T-cell (primary cell): ENCODE results near the gene RPTOR. TPM values are rescaled to one million over a fixed set of nuclear protein-coding genes. Genes with fewer than 3 reads are reported as not detected.

Experiments
- ATAC-seq, 4 experiments: fragments of 200-7000 bp in 3 of 4; fragments of 150-1000 bp in 1 of 4; cut with Tn5 transposase; replicated peaks in 1 of 4; 1 replicate in 3 of 4; 2 replicates in 1 of 4; pipeline ENCODE4 v1.10.0; 2021; ENCODE audit warnings: moderate library complexity in 3 of 4, mild to moderate bottlenecking in 2 of 4, moderate number of reproducible peaks in 1 of 4
- CTCF ChIA-PET, 2 donors: fragments of 300-600 bp; sonication (Branson Sonifier 250); formaldehyde crosslinking; loops; one replicate each; lab custom pipeline; 2022; ENCODE audit warnings: antibody characterized with exemption in 2 of 2; lab: Charles Lee
- POLR2A ChIA-PET, 2 donors: fragments of 300-600 bp; sonication (Branson Sonifier 250); formaldehyde crosslinking; loops; one replicate each; lab custom pipeline; 2022; ENCODE audit warnings: antibody characterized with exemption in 2 of 2; lab: Charles Lee
- DNase-seq, 35 experiments: peaks; one replicate each; pipeline versions ENCODE4 v3.0.0 to v3.0.0-alpha.2; 2013 to 2023
- H3K27ac ChIP-seq: one replicate; pipeline ENCODE4 v1.5.1; 2013; ENCODE audit warnings: low read length
- H3K27me3 ChIP-seq, 2 experiments: replicated peaks in 1 of 2; 1 replicate in 1 of 2; 2 replicates in 1 of 2; pipeline versions ENCODE4 v1.6.1 to v1.7.0; 2013; ENCODE audit warnings: low read length in 1 of 2, mixed read lengths in 1 of 2; ENCODE audit not compliant: control insufficient read depth in 2 of 2, insufficient read depth in 2 of 2; ENCODE audit errors: extremely low read depth in 1 of 2
- H3K36me3 ChIP-seq, 2 donors: 1 replicate in 1 of 2; 2 replicates in 1 of 2; pipeline versions ENCODE4 v1.6.1 to v1.7.0; 2013; ENCODE audit warnings: low read length in 1 of 2; ENCODE audit not compliant: control insufficient read depth in 2 of 2, insufficient read depth in 1 of 2; ENCODE audit errors: extremely low read depth in 1 of 2
- H3K4me1 ChIP-seq, 2 experiments: 1 replicate in 1 of 2; 2 replicates in 1 of 2; pipeline versions ENCODE4 v1.6.1 to v1.7.0; 2013; ENCODE audit warnings: low read length in 2 of 2, mixed read lengths in 1 of 2; ENCODE audit not compliant: insufficient read depth in 2 of 2, control insufficient read depth in 1 of 2; ENCODE audit errors: extremely low read depth in 1 of 2
- H3K4me3 ChIP-seq, 2 donors: 1 replicate in 1 of 2; 2 replicates in 1 of 2; pipeline versions ENCODE4 v1.5.1 to v1.7.0; 2013; ENCODE audit warnings: mild to moderate bottlenecking in 2 of 2, low read length in 1 of 2, moderate library complexity in 1 of 2; ENCODE audit not compliant: control insufficient read depth in 1 of 2; ENCODE audit errors: extremely low read depth in 1 of 2
- H3K9me3 ChIP-seq: 2 replicates; pipeline ENCODE4 v1.7.0; 2013
- H3K27ac Mint-ChIP-seq, 2 donors: one replicate each; pipeline ENCODE4 v1.8.0; 2020 to 2021; ENCODE audit warnings: mild to moderate bottlenecking in 2 of 2, mixed read lengths in 2 of 2
- H3K27me3 Mint-ChIP-seq, 2 donors: one replicate each; pipeline ENCODE4 v1.8.0; 2021 to 2022; ENCODE audit warnings: mixed read lengths in 2 of 2
- H3K36me3 Mint-ChIP-seq: one replicate; pipeline ENCODE4 v1.8.0; 2021; ENCODE audit warnings: mixed read lengths
- H3K4me1 Mint-ChIP-seq, 3 donors: one replicate each; pipeline ENCODE4 v1.8.0; 2020 to 2022; ENCODE audit warnings: mixed read lengths in 3 of 3, mild to moderate bottlenecking in 1 of 3
- H3K4me3 Mint-ChIP-seq, 3 donors: one replicate each; pipeline ENCODE4 v1.8.0; 2020 to 2022; ENCODE audit warnings: mild to moderate bottlenecking in 3 of 3, mixed read lengths in 3 of 3, moderate library complexity in 3 of 3
- H3K9me3 Mint-ChIP-seq, 3 donors: one replicate each; pipeline ENCODE4 v1.8.0; 2020 to 2022; ENCODE audit warnings: mixed read lengths in 3 of 3
- WGBS: methylation state at CpG from one replicate; pipeline ENCODE4 v1.1.5; 2013; ENCODE audit warnings: missing lambda C conversion rate; ENCODE audit not compliant: insufficient coverage; 5-methylcytosine and 5-hydroxymethylcytosine counted together
- total RNA-seq, 35 experiments: library from RNA in 6 of 35; stranded (reverse) in 6 of 35; fragments of 120-200 nt in 1 of 35; gene quantifications; one replicate each; pipeline versions ENCODE4 v1.2.1 to v1.2.4 and lab custom pipeline; 2013 to 2026

RPTOR gene
- total RNA-seq, 5 donors from 2014 or later (not counting 1 experiment from before 2014, with no cell fraction given): 59.4 to 76.8 (median 71.4) TPM

DNA sequence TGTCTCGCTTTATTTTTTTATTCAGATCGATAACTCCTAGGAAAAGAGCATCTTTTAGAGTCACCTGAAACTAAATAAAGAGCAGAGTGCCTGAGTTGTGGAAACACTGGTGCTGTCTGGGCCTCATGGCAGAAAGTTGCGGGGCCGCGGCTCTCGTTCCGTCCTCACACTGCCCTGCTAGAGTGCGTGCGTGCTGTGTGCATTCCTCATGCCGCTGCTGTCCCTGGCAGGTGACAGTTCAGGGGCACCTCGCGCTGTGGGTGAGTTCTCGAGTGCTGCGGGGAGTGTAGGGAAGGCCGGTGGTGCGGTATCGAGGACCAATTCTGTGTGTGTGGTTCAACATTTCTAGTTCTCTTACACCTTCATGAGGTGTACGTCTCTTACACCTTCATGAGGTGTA, 136.6 kb downstream of the RPTOR start:
- no peaks in the 10 kb centered on the region for H3K9me3 ChIP-seq
- H3K4me3 ChIP-seq: no peak overlapping the region
- CTCF ChIA-PET: no interaction called here
- Mint-ChIP-seq H3K9me3 (no peaks in the 10 kb centered on the region), H3K36me3 (peaks cover 21% of the 10 kb centered on the region), H3K4me1 (peaks cover 37 to 46% (median 42%) of the 10 kb centered on the region in 3 donors), H3K4me3 (no peak overlapping the region), H3K27ac (no peak overlapping the region), H3K27me3 (no peaks in the 10 kb centered on the region)
- H3K27ac ChIP-seq: no peak overlapping the region
- peaks cover 16 to 21% of the 10 kb centered on the region in 2 experiments for H3K4me1 ChIP-seq
- H3K27me3 ChIP-seq: no peaks in the 10 kb centered on the region
- POLR2A ChIA-PET: no interaction called here
- ATAC-seq (no peak), DNase-seq (no peak)
- peaks cover 0 to 5% of the 10 kb centered on the region in 2 donors for H3K36me3 ChIP-seq
- 100% methylated on average over 8 of the region's 18 CpGs for WGBS

DNA sequence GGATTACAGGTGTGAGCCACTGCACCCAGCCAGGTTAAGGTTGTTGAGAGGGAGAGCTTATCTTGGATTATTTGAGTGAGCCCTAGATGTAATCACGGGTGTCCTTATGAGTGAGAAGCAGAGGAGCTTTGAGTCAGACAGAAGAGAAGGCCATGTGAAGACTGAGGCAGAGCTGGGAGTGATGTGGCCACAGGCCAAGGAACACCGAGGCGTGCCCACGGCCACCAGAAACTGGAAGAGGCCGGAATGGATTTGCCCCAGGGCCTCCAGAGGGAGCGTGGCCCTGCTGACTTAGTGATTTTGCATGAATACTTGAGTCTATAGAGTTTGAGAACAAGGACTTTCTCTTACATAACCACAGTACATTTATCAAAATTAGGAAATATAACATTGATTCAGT, 137.7 kb downstream of the RPTOR start:
- no peak overlapping the region for H3K4me3 Mint-ChIP-seq
- ChIA-PET POLR2A (no interaction called here), CTCF (no interaction called here)
- peaks cover 28% of the 10 kb centered on the region for H3K36me3 Mint-ChIP-seq
- 85% methylated on average over 3 of the region's 6 CpGs for WGBS
- peak overlapping the region; percentile 74 to 76 for H3K27ac Mint-ChIP-seq
- H3K27ac ChIP-seq: no peak overlapping the region
- peaks cover 0 to 7% of the 10 kb centered on the region in 2 donors for H3K36me3 ChIP-seq
- H3K9me3 ChIP-seq: no peaks in the 10 kb centered on the region
- H3K27me3 Mint-ChIP-seq: no peaks in the 10 kb centered on the region
- ATAC-seq (no peak), DNase-seq (no peak)
- no peaks in the 10 kb centered on the region for H3K9me3 Mint-ChIP-seq
- peaks cover 37 to 44% (median 41%) of the 10 kb centered on the region in 3 donors for H3K4me1 Mint-ChIP-seq
- H3K4me1 ChIP-seq: peaks cover 11 to 27% of the 10 kb centered on the region in 2 experiments
- H3K27me3 ChIP-seq: no peaks in the 10 kb centered on the region
- no peak overlapping the region for H3K4me3 ChIP-seq

DNA sequence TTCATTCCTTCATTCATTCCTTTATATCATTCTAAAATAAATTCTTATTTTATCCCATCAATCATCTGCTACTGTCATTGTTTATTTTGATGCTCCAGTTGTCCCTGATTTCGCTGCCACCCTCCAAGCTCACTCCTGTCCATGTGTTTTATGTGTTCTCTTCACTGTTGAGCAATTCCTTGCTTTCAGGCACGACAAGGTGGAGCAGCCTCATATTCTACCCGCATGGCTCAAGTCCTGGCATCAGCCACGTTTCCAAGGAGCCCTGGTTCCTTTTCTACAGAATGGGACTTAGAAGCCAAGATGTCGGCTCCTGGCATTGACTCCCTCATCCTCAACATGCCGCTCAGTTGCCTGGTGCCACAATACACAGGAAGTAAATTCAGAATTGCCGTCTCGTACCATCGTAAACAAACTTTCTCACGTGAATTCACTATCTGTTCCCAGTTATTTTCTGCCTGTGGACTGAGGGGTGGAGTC, 139.0 kb downstream of the RPTOR start:
- ChIA-PET POLR2A (no interaction called here), CTCF (no interaction called here)
- no peak for DNase-seq
- no peaks in the 10 kb centered on the region for H3K9me3 ChIP-seq
- peaks cover 25 to 33% (median 29%) of the 10 kb centered on the region in 3 donors for H3K4me1 Mint-ChIP-seq
- no peak overlapping the region for H3K27ac Mint-ChIP-seq
- no peak overlapping the region for H3K27ac ChIP-seq
- H3K27me3 ChIP-seq: no peaks in the 10 kb centered on the region
- H3K36me3 Mint-ChIP-seq: peaks cover 35% of the 10 kb centered on the region
- H3K4me3 ChIP-seq: no peak overlapping the region
- peaks cover 8 to 23% of the 10 kb centered on the region in 2 experiments for H3K4me1 ChIP-seq
- no peaks in the 10 kb centered on the region for H3K9me3 Mint-ChIP-seq
- WGBS: 97% methylated on average over 4 of the region's 10 CpGs
- H3K27me3 Mint-ChIP-seq: no peaks in the 10 kb centered on the region
- H3K36me3 ChIP-seq: peaks cover 0 to 7% of the 10 kb centered on the region in 2 donors
- H3K4me3 Mint-ChIP-seq: no peak overlapping the region
- no peak for ATAC-seq

DNA sequence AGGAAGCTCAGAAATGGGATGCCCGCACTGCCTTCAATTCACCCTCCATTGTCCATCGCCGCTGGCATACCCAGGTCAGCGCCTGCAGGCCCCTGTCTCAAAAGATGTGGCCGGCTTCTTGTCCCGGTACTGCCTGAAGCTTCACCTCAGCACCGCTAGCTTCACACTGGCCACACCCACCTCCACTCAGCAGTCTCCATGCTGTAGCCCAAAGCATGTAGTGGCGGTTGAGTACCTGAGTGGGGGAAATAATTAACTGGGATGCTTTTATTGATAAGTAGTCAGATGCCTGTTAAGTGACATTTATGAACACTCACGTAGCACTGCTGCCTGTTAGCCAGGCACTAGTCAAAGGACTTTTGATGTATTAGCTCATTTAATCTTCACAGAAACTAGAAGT, 143.2 kb downstream of the RPTOR start:
- Histone ChIP-seq H3K36me3 (peaks cover 3 to 7% of the 10 kb centered on the region in 2 donors), H3K9me3 (no peaks in the 10 kb centered on the region), H3K27me3 (no peaks in the 10 kb centered on the region), H3K27ac (no peak overlapping the region), H3K4me1 (peaks cover 0 to 11% of the 10 kb centered on the region in 2 experiments), H3K4me3 (no peak overlapping the region)
- H3K9me3 Mint-ChIP-seq: no peaks in the 10 kb centered on the region
- H3K4me3 Mint-ChIP-seq: no peak overlapping the region
- WGBS: 98% methylated on average over 4 of the region's 9 CpGs
- ChIA-PET CTCF (no interaction called here), POLR2A (interaction anchor here in 1 of 2 donors (0.5 kb wide), 1 partner anchor 221 kb away, joined by 6 read pairs; no protein-coding TSS in a partner anchor)
- H3K27ac Mint-ChIP-seq: no peak overlapping the region
- DNase-seq (no peak), ATAC-seq (no peak)
- H3K27me3 Mint-ChIP-seq: no peaks in the 10 kb centered on the region
- H3K36me3 Mint-ChIP-seq: peaks cover 47% of the 10 kb centered on the region
- peaks cover 20 to 32% (median 22%) of the 10 kb centered on the region in 3 donors for H3K4me1 Mint-ChIP-seq

DNA sequence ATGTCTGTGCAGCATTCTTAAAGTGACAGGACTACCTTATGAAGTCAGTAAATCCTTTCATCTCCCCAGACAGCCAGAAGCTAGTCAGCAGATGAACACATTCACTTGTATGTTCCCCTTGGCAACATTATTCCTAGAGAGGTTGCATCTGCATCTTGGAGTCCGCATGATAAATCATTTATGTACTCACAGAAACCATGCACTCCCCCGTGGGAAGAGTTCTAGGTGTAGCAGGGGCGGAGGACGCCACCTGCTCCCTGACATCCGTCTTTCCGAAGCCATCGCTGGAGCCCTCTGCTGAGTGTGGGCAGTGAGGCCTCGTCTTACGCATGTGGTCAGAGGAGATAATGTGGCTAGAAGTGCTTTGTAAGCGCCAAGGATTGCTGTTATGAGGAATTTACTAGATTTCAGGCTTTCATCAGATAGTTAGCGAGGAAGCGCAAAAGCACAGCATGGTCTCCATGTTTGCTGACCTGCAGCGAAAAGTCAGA, 144.5 kb downstream of the RPTOR start:
- no peaks in the 10 kb centered on the region for H3K9me3 ChIP-seq
- DNase-seq: no peak
- H3K9me3 Mint-ChIP-seq: no peaks in the 10 kb centered on the region
- peaks cover 20 to 26% (median 22%) of the 10 kb centered on the region in 3 donors for H3K4me1 Mint-ChIP-seq
- no peak for ATAC-seq
- CTCF ChIA-PET: no interaction called here
- peaks cover 0 to 11% of the 10 kb centered on the region in 2 experiments for H3K4me1 ChIP-seq
- no peaks in the 10 kb centered on the region for H3K27me3 ChIP-seq
- no peak overlapping the region for H3K4me3 Mint-ChIP-seq
- H3K27ac ChIP-seq: no peak overlapping the region
- H3K27ac Mint-ChIP-seq: no peak overlapping the region
- peaks cover 6 to 7% of the 10 kb centered on the region in 2 donors for H3K36me3 ChIP-seq
- peaks cover 37% of the 10 kb centered on the region for H3K36me3 Mint-ChIP-seq
- H3K27me3 Mint-ChIP-seq: no peaks in the 10 kb centered on the region
- no peak overlapping the region for H3K4me3 ChIP-seq
- POLR2A ChIA-PET: no interaction called here
- 98% methylated on average over 8 of the region's 13 CpGs for WGBS

DNA sequence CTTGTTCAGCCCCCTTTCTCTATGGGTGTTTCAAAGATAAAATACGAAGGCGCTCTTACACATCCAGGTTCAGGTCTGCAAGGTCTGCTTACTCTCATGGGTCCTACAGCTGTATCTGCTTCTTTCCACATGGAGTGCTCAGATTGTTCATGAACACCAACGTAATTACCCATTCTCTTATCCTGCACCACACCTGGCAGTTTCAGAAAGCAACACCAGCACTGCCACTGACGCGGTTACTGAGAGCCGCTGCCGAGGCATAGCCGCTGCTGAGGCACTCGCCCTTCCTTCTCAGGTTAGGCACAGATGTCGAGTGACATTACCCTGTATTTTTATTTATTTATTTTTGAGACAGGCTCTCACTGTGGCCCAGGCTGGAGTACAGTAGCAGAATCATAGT, 147.1 kb downstream of the RPTOR start:
- Mint-ChIP-seq H3K27me3 (no peaks in the 10 kb centered on the region), H3K4me3 (no peak overlapping the region), H3K36me3 (peaks cover 27% of the 10 kb centered on the region), H3K27ac (no peak overlapping the region), H3K9me3 (no peaks in the 10 kb centered on the region), H3K4me1 (peaks cover 38 to 50% (median 43%) of the 10 kb centered on the region in 3 donors)
- Histone ChIP-seq H3K27ac (no peak overlapping the region), H3K4me1 (peaks cover 0 to 30% of the 10 kb centered on the region in 2 experiments), H3K27me3 (no peaks in the 10 kb centered on the region), H3K36me3 (peaks cover 2 to 7% of the 10 kb centered on the region in 2 donors), H3K4me3 (no peak overlapping the region), H3K9me3 (no peaks in the 10 kb centered on the region)
- ChIA-PET CTCF (no interaction called here), POLR2A (no interaction called here)
- no peak for ATAC-seq
- no peak for DNase-seq
- WGBS: 100% methylated on average over 1 of the region's 10 CpGs
